RKO (cell line): ENCODE results near the gene POFUT2.
"Not testable (repeated sequence)": the region's sequence is repeated elsewhere in the genome, so short reads cannot be mapped to it uniquely, and the experiment has no call there.

Experiments
- DNase-seq: peaks from one replicate; pipeline ENCODE4 v3.0.0-alpha.2; 2016; ENCODE audit warnings: low spot score

The POFUT2 gene

DNA sequence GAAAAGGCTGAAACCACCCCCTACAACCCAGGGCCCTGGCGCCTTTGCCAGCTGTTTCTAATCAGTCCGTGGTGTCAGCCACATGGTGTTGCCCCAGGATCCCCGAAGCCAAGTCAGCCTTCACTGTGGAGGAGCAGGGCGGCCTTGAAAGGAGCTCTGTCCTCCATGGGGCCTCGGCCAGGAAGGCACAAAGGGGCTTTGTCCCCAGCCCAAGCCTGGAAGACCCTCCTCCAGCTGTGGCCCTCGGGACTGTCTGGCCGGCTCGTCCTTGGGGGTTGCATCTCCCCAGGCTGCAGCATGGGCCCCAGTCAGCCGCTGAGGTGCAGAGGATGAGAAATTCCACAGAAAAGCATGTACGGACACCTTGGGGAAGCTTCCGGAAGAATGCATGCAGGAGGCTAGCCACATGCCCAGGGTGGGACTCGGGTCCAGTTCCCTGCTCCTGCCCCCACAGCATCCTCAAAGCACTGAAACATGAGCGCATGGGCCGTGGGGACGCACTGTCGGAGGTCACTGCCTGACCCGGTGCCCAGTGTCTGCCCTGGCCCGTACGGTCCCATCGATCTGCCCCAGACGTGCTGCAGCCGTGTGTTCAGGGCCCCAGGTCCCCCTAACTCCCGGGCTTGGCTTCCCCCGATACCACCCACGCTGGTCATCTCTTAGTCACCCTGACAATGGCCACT is 38.6 kb upstream of the POFUT2 start:
- DNase-seq = no peak

DNA sequence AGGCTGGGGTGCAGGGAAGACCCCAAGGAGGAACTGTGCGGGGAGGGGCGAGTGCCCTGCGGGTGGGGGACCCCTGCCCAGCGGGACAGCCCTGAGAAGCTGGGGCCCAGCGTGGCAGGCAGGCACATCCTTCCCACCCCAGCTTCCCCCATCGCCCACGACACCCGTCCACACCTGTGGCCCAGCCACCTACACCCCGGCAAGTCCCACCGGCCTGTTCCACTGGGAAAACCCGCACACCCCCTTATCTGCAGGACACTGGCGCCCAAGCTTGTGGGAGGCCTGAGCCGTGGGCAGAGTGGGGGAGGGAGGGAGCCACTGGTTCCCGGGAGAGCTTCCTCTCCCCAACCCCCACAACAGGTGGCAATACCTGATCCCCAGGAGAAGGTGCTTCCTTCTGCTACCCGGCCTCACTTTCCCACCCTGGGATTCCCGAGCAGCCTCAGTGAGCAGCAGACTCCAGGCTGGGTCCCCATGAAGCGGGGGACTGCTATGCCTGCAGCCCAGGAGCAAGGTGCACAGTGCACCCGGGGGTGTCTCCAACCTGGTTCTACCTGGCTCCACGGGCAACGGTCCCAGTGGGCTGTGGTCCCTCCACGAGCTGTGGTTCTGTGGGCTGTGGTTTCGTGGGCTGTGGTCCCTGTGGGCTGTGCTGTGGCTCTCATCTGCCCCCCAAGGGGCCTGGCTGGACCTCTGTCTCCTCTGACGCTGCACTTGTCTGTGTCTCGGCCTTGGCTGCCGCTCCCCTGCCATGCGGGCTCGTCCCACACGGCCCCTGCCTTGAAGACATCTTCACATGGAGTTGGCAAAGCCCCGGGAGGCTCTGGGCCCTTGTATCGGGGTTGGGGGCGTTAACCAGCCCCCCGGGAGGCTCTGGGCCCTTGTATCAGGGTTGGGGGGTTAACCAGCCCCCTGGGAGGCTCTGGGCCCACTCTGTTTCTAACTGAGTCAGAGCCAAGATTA is 37.8 kb upstream of the POFUT2 start:
- DNase-seq = no peak

DNA sequence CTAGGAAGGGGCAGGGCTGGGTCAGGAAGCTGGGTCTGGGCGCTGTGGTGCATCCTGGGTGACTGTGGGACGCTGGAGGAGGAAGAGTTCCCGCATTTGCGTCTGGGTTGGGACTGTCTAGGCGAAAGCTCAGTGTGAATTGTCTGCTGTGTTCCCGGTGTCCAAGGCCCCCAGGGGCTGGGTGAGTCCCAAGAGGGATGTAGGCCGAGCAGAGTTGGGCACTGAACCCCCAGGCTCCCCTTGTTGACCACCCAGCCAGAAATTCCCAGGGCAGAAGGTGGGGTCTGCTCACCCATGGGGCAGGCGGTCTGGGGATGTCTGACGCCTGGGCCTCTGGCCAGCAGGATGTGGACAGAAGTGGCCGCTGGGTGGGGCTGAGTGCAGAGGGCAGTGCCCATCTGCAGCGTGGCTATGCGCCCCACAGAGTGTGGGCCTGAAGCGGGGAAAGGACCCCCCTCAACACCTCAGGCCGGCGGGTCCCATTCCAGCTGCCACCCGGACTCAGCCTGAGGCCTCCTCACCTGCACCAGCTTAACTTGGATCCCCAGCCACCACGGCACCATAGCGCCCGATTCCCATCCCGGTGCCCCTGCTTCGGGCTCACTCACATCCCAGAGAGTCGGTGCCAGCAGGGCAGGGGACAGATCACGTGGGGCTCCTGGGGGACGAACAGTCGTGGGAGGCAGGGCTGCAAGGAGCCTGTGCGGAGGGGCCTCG is 37.0 kb upstream of the POFUT2 start:
- DNase-seq = no peak

DNA sequence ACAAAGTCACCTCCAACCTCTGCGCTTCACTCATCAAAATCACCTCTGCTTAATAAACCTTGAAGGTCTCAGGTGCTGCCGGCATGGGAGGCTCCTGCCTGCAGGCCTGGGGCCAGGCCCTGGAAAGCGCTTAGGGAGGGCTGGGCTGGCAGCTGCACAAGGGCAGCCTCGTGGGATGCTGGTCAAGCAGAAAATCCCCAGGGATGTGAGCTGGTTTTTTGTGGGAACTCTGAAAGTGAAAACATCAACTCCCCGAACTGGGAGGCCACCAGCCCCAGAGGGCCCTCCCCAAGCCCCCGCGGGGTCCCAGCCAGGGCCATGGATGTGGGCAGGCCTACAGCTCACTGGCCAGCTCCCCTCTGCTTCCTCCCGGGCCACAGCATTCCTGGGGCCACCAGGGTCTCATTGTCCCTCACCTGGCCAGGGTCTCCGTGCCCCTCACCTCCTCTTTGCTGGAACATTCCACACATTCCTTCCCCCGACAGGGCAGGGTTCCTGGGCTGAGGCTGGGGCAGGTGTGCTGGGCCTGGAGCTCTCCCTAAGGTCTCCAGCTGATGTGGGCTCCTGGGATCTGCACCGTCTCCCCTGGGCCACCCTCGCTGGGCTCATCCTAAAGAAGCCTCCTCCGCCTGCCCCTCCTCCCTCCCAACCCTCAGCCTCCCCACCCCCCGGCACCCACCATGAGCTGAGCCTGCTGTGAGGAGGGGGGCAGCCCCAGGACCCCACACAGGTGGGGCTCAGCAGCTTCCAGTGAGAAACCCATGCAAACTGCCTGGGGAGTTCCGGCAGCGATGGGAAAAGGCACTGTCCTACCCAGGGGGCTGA is 36.0 kb upstream of the POFUT2 start:
- no peak for DNase-seq

- DNase-seq = no peak
Observed at GRCh38 chr21:45322960-45323461, 35.3 kb upstream of the POFUT2 start.

DNA sequence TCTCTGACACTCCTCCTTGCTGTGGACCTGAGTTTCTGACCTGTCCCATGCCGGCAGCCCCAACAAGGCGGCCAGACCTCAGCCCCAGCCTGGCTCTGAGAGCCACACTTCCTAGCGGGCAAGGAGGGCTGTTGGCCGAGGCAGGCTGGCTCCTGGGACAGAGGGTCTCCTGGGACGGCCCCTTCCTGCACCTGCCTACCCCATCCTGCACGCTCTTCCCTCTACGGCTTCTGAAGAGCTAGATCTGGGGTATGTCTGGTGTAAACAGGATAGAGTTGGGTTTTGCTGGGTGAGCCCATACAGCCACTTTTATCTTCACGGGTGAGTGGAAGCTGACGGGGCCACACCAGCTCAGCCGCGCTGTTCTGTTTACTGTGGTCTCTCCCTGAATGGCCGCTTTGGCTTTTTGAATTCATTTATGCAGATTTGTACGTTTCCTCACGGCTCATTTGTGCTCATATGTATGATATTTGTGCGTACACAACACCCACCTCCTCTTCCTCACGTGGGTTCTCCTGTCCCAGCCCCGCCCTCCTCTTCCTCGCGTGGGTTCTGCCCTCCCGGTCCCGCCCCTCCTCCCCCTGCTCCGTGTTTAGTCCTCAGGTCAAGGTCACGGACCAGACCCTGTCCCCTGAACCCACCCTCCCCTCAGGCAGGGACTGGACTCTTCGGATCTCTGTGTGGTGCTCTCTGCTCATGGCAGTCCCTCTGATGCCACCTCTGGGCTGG is 34.7 kb upstream of the POFUT2 start:
- no peak for DNase-seq

GRCh38 chr21:45320261-45321025 is 32.7 kb upstream of the POFUT2 start:
- no peak for DNase-seq

DNA sequence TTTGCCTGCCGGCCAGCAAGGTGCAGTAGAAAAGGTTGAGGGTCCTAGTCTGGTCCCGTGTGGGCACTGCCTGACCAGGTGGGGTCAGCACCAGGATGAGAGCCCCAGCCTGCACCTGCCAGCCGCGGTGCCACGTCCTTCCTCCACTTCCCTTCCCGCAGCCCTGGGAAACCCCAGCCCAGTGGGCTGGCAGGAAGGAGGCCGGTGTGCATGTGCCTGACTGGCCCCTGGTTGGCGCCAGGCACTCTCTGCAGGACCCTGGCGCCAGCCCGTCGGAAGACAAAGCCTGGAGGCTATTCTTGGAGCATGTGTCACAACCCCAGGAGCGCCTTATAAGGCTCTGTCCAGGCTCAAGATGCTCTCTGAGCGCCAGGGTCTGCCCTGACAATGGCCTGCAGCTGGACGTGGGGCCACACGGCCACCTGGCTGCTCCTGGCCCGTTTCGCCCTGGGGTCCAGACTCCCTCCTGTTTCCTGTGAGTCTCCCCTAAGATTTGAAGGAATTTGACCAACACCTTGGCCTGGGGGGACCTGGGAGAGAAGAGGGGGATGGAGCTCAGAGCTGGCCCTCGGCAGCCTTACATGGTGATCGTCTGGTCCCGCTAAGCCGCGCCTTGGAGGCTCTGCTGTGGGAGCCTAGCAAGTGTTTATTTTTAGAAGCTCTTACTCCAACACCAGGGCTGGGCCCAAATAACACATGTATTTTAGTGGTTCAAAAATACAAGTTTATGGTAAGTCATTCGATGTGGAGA is 31.9 kb upstream of the POFUT2 start:
- peak; percentile 24 for DNase-seq

GRCh38 chr21:45318556-45319404 is 31.1 kb upstream of the POFUT2 start:
- DNase-seq = no peak

GRCh38 chr21:45318146-45318555 is 30.5 kb upstream of the POFUT2 start:
- DNase-seq = no peak

DNA sequence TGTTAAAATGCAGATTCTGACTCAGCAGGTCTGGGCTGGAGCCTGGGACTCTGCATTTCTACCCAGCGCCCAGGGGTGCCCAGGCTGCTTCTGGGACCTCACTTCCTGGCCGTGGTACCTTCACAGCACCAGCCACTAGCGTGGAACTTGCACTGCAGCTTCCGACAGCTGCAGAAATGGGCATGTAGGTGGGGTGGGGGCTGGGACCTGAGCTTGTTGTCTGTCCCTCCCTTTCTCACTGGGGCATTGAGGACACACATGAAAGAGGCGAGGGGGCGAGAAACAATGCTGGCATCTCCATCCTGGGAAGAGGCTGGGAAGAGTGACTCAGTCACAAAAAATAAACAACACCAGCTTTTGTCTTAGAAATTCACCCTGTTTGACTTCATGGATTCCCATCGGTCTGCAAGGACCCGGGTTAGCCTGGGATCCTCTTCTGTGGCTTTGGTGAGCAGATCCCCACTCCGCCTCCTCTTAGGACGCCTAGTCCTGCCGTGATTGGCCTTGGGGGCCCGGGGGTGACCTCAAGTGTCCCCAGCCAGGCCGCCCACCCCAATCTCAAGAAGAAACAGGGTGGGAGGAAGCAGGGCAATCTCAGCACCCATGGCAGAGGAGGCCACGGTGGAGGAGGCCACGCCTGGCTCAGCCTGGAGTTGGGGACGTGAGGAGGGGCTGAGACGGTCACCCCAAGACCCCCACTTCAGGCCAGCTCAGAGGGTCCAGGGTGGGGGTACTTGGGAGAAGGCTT is 29.9 kb upstream of the POFUT2 start:
- no peak for DNase-seq

- DNase-seq = no peak
Observed at GRCh38 chr21:45316871-45317397, 29.2 kb upstream of the POFUT2 start.

DNA sequence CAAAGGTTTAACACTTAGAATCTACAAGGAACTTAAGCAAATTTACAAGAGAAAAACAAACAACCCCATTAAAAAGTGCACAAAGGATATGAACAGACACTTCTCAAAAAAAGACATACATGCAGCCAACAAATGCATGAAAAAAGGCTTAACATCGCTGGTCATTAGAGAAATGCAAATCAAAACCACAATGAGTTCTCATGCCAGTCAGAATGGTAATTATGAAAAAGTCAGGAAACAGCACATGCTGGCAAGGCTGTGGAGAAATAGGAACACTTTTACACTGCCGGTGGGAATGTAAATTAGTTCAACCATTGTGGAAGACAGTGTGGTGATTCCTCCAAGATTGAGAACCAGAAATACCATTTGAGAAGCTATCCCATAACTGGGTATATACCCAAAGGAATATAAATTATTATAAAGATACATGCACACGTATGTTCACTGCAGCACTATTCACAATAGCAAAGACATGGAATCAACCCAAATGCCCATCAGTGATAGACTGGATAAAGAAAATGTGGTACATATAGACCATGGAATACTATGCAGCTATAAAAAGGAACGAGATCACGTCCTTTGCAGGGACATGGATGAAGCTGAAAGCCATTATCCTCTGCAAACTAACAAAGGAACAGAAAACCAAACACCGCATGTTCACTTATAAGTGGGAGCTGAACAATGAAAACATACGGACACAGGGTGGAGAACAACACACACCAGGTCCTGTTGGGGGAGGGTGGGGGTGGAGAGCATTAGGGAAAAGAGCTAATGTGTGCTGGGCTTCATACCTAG is 28.2 kb upstream of the POFUT2 start:
- not testable (repeated sequence) for DNase-seq

- DNase-seq = no peak
Observed at GRCh38 chr21:45313682-45314081, 26.0 kb upstream of the POFUT2 start.

DNA sequence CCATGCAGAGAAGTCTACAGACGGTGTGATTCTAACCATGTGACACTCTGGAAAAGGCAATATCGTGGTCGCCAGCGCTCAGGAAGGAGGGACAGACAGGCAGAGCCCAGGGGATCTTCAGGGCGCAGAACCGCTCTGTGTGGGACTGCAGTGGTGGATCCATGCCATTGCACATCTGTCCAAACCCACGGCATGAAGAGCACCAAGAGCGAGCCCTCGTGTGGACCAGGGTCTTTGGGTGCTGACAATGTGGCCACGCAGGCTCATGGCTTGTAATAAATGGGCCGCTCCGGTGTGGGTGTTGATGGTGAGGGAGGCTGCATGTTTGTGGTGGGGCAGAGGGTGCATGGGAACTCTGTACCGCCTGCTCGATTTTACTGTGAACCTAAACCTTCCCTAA is 25.3 kb upstream of the POFUT2 start:
- DNase-seq = no peak

DNA sequence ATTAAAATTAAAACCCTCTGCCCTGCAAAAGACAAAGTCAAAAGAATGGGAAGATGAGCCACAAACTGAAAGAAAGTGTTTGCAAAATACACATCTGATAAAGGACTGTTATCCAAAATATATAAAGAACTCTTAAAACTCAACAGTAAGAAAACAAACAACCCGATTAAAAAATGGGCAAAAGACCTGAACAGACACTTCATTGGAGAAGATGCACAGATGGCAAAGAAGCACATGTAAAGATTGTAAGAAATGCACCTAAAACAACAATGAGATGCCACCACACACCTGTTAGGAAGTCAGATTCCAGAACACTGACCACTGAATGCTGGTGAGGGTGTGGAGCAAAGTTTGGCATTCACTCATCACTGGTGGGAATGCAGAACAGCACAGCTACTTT is 24.6 kb upstream of the POFUT2 start:
- DNase-seq = no peak

DNA sequence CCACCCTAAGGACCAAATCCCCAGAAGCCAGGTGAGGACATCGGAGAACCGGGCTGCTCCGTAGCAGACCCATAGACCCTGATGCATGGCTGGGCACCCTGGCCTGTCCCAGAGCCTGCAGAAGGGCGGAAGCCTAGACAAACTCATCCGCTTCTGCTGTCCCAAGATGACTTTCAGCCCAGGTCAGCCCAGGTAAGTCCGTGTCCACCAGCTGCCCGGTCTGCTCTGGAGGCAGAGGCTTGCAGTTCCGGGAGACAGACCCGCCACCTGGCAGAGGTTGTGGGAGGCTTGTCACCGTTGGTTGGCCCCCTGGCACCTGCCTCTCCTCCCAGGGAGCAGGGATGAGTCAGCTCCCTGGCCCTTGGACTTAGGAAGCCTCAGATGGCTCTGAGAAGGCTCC is 22.8 kb upstream of the POFUT2 start:
- DNase-seq = no peak
